ENCODE results near the gene CTU1.

DNA sequence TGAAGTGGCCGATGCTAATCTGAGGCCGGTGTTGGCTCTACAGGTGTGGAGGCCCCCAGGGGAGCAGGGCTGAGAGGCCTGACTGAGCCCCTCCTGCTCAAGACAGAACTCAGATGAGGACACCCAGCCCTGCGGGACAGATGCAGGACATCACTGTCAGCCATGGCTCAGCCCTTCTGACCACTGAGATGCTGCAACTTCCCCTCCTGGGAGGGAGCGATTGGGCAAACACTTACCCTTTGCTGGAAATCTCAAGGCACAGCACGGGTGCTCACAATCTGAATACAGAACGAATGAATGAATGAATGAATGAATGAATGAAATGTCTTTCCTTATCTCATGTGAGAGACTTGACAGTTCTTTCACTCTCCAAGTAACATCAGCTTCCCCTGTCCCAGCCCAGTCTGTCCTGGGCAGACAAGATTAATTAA lies 30.4 kb upstream of the CTU1 start:
- TF ChIP-seq, protein P1, sequence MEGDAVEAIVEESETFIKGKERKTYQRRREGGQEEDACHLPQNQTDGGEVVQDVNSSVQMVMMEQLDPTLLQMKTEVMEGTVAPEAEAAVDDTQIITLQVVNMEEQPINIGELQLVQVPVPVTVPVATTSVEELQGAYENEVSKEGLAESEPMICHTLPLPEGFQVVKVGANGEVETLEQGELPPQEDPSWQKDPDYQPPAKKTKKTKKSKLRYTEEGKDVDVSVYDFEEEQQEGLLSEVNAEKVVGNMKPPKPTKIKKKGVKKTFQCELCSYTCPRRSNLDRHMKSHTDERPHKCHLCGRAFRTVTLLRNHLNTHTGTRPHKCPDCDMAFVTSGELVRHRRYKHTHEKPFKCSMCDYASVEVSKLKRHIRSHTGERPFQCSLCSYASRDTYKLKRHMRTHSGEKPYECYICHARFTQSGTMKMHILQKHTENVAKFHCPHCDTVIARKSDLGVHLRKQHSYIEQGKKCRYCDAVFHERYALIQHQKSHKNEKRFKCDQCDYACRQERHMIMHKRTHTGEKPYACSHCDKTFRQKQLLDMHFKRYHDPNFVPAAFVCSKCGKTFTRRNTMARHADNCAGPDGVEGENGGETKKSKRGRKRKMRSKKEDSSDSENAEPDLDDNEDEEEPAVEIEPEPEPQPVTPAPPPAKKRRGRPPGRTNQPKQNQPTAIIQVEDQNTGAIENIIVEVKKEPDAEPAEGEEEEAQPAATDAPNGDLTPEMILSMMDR (IDR thresholded peaks at IDR 0.05): no peak
- TF ChIP-seq ZFX (IDR thresholded peaks at IDR 0.05; ENCODE audit: borderline replicate concordance): no peak
